ENCODE results near the gene GOLGA8A.

GOLGA8A gene

GRCh38 chr15:34437687-34438086, at the start of gene GOLGA8A:
Gene GOLGA8A (minus strand): TSS chr15:34437808. CDS start chr15:34389691, 48,117 bp downstream.
- Histone ChIP-seq H3K9me2 (replicated peaks; ENCODE audit: insufficient read depth, low read length) (no peaks in the 10 kb centered on the region), H2AFZ (ENCODE audit: low read length) (peak within 1 kb of the TSS; percentile 51), H3K4me1 (ENCODE audit: low read length) (peaks cover 8% of the 10 kb centered on the region; the same call in 1 of the 2 replicates), H3K27me3 (replicated peaks; ENCODE audit: insufficient read depth, low read length) (no peaks in the 10 kb centered on the region), H4K20me1 (ENCODE audit: insufficient read depth, low read length) (peaks cover 6% of the 10 kb centered on the region; the same call in 1 of the 2 replicates), H3F3A (ENCODE audit: insufficient read depth, low read length) (peaks cover 9% of the 10 kb centered on the region; the same call in 1 of the 2 replicates), H3K36me3 (replicated peaks; ENCODE audit: insufficient read depth, low read length) (no peaks in the 10 kb centered on the region), H3K79me2 (ENCODE audit: low read length) (peaks cover 38% of the 10 kb centered on the region), H3K4me3 (ENCODE audit: low read length) (peak within 1 kb of the TSS; percentile 84), H3K9me3 (replicated peaks; ENCODE audit: insufficient read depth, low read length) (no peaks in the 10 kb centered on the region), H3K4me2 (ENCODE audit: low read depth, low read length) (peak within 1 kb of the TSS; percentile 87), H3K9ac (ENCODE audit: low read length) (peak within 1 kb of the TSS; percentile 78), H3K27ac (ENCODE audit: low read length) (peak within 1 kb of the TSS; percentile 30; the same call in 1 of the 2 replicates)
- TF ChIP-seq CTCF (IDR thresholded peaks at IDR 0.05; ENCODE audit: low read length) = no peak
- DNase-seq = peak; percentile 94

GRCh38 chr15:34483644-34484043, 46.0 kb upstream of the GOLGA8A start:
- Histone ChIP-seq H3K27me3 (replicated peaks; ENCODE audit: insufficient read depth, low read length) (no peaks in the 10 kb centered on the region), H3K9ac (ENCODE audit: low read length) (no peak overlapping the region), H3K36me3 (replicated peaks; ENCODE audit: insufficient read depth, low read length) (no peaks in the 10 kb centered on the region), H3K27ac (ENCODE audit: low read length) (no peak overlapping the region), H3F3A (ENCODE audit: insufficient read depth, low read length) (no peaks in the 10 kb centered on the region), H3K9me3 (replicated peaks; ENCODE audit: insufficient read depth, low read length) (no peaks in the 10 kb centered on the region), H3K9me2 (replicated peaks; ENCODE audit: insufficient read depth, low read length) (no peaks in the 10 kb centered on the region), H2AFZ (ENCODE audit: low read length) (no peak overlapping the region), H3K79me2 (ENCODE audit: low read length) (no peaks in the 10 kb centered on the region), H3K4me3 (ENCODE audit: low read length) (no peak overlapping the region), H4K20me1 (ENCODE audit: insufficient read depth, low read length) (no peaks in the 10 kb centered on the region), H3K4me1 (ENCODE audit: low read length) (no peaks in the 10 kb centered on the region), H3K4me2 (ENCODE audit: low read depth, low read length) (no peak overlapping the region)
- TF ChIP-seq EZH2phosphoT487 (IDR thresholded peaks at IDR 0.05; ENCODE audit: low read length) (no peak), CTCF (IDR thresholded peaks at IDR 0.05; ENCODE audit: low read length) (no peak), EZH2 (optimal IDR thresholded peaks at IDR 0.05; ENCODE audit: low read depth, low read length) (no peak)
- no peak for DNase-seq

- no peak for DNase-seq
- no peak overlapping the region for H3K9ac ChIP-seq (ENCODE audit: low read length)
- H3F3A ChIP-seq (ENCODE audit: insufficient read depth, low read length) = no peaks in the 10 kb centered on the region
- no peak overlapping the region for H3K4me3 ChIP-seq (ENCODE audit: low read length)
- H3K79me2 ChIP-seq (ENCODE audit: low read length) = no peaks in the 10 kb centered on the region
- no peak overlapping the region for H3K27ac ChIP-seq (ENCODE audit: low read length)
- H2AFZ ChIP-seq (ENCODE audit: low read length) = no peak overlapping the region
- no peaks in the 10 kb centered on the region for H3K36me3 ChIP-seq (replicated peaks; ENCODE audit: insufficient read depth, low read length)
- H3K27me3 ChIP-seq (replicated peaks; ENCODE audit: insufficient read depth, low read length) = no peaks in the 10 kb centered on the region
- H3K9me3 ChIP-seq (replicated peaks; ENCODE audit: insufficient read depth, low read length) = no peaks in the 10 kb centered on the region
- no peaks in the 10 kb centered on the region for H4K20me1 ChIP-seq (ENCODE audit: insufficient read depth, low read length)
- H3K4me2 ChIP-seq (ENCODE audit: low read depth, low read length) = no peak overlapping the region
- H3K9me2 ChIP-seq (replicated peaks; ENCODE audit: insufficient read depth, low read length) = no peaks in the 10 kb centered on the region
- H3K4me1 ChIP-seq (ENCODE audit: low read length) = no peaks in the 10 kb centered on the region
- TF ChIP-seq EZH2 (optimal IDR thresholded peaks at IDR 0.05; ENCODE audit: low read depth, low read length) (no peak), CTCF (IDR thresholded peaks at IDR 0.05; ENCODE audit: low read length) (no peak), EZH2phosphoT487 (IDR thresholded peaks at IDR 0.05; ENCODE audit: low read length) (no peak)
These were observed 43.8 kb upstream of the GOLGA8A start for GRCh38 chr15:34481370-34481769.
